Measurements from ENCODE around the gene IL15. TPM values are rescaled to one million over a fixed set of nuclear protein-coding genes. Genes with fewer than 3 reads are reported as not detected.

IL15 gene
- total RNA-seq, 1 donor from 2014 or later, result 0.80 TPM

DNA sequence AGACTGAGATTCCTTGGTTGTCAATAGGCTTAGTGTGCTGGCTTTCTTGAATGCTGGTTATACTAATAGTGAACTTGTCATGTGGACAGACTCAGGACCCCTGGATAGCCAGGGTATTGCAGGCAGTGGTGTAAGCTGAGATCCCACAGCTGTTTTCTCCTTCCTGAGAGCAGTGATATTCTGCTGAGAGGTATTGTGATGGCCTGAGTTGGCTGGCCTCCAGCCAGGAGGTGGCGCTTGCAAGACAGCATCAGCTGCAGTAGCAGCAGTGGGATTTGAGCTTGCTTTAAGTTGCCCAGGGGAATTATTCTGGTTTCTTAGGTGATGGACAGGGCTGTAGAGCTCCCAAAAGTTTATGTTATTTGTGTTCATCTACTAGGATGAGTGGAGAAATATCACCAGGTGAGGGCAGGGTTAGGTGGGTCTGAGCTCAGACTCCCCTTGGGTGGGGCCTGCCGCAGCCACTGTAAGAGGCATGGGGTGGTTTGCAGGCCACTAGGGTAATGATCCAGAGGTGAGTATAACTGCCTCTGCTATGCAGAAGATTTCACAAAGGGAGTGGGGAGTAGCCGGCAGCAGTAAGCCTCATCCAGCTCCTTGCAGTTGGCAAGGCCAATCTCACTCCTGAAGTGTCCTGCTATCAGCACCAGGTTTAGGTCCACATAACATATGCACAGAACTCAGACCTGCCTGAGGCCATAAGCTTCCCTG is 66.2 kb downstream of the IL15 start:
- peaks cover 68% of the 10 kb centered on the region for H3K9me3 Mint-ChIP-seq
- no peak overlapping the region for H3K27ac Mint-ChIP-seq
- H3K36me3 Mint-ChIP-seq, result peaks cover 4% of the 10 kb centered on the region
- no peaks in the 10 kb centered on the region for H3K27me3 Mint-ChIP-seq (ENCODE audit: low read depth)
- no peak for DNase-seq (ENCODE audit: low spot score in 2 of 2, unreplicated experiment in 2 of 2)
- H3K4me1 Mint-ChIP-seq, result no peaks in the 10 kb centered on the region
- no peak for TF ChIP-seq CTCF (IDR thresholded peaks at IDR 0.05; ENCODE audit: unreplicated experiment)
- no peak overlapping the region for H3K4me3 Mint-ChIP-seq

GRCh38 chr4:141703497-141703896 is 67.1 kb downstream of the IL15 start:
- Mint-ChIP-seq H3K27ac (no peak overlapping the region), H3K27me3 (ENCODE audit: low read depth) (no peaks in the 10 kb centered on the region)

DNA sequence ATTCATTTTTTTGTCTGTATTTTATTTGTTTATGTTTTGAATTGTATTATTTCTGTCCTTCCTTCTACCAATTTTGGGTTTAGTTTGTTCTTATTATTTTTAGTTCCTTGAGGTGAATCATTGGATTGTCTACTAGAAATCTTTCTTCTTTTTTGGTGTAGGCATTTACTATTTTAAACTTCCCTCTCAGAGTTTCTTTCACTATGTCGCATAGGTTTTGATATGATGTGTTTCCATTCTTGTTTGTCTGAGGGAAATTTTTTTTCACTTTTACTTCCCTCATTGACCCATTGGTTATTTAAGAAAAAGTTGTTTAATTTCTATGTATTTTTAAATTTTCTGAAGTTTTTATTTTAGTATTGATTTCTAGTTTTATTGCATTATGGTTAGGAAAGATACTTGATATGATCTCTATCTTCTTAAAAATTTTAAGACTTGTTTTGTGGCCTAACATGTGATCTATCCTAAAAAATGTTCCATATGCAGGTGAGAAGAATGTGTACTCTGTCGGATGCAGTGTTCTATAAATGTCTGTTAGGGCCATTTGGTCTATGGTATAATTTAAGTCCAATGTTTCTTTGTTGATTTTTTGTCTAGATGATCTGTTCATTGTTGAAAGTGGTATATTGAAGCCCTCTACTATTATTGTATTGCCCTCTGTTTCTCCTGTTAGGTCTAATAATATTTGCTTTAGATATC is 68.8 kb downstream of the IL15 start:
- Mint-ChIP-seq H3K4me3 (no peak overlapping the region), H3K4me1 (no peaks in the 10 kb centered on the region), H3K27ac (no peak overlapping the region), H3K36me3 (peaks cover 4% of the 10 kb centered on the region), H3K27me3 (ENCODE audit: low read depth) (no peaks in the 10 kb centered on the region), H3K9me3 (peaks cover 58% of the 10 kb centered on the region)
- TF ChIP-seq CTCF (IDR thresholded peaks at IDR 0.05; ENCODE audit: unreplicated experiment), result no peak
- no peak for DNase-seq (ENCODE audit: low spot score in 2 of 2, unreplicated experiment in 2 of 2)

More at GRCh38 chr4:141703497-141703896, 67.1 kb downstream of the IL15 start:
- no peak for DNase-seq (ENCODE audit: low spot score in 2 of 2, unreplicated experiment in 2 of 2)
- Mint-ChIP-seq H3K9me3 (peaks cover 61% of the 10 kb centered on the region), H3K36me3 (peaks cover 4% of the 10 kb centered on the region), H3K4me1 (no peaks in the 10 kb centered on the region), H3K4me3 (no peak overlapping the region)
- TF ChIP-seq CTCF (IDR thresholded peaks at IDR 0.05; ENCODE audit: unreplicated experiment), result no peak

- no peak for TF ChIP-seq CTCF (IDR thresholded peaks at IDR 0.05; ENCODE audit: unreplicated experiment)
- H3K9me3 Mint-ChIP-seq, result peaks cover 56% of the 10 kb centered on the region
- H3K4me1 Mint-ChIP-seq, result no peaks in the 10 kb centered on the region
- no peaks in the 10 kb centered on the region for H3K27me3 Mint-ChIP-seq (ENCODE audit: low read depth)
- DNase-seq (ENCODE audit: low spot score in 2 of 2, unreplicated experiment in 2 of 2), result no peak
- H3K36me3 Mint-ChIP-seq, result peaks cover 4% of the 10 kb centered on the region
- no peak overlapping the region for H3K27ac Mint-ChIP-seq
- no peak overlapping the region for H3K4me3 Mint-ChIP-seq
Observed at GRCh38 chr4:141705747-141706377, 69.5 kb downstream of the IL15 start.

DNA sequence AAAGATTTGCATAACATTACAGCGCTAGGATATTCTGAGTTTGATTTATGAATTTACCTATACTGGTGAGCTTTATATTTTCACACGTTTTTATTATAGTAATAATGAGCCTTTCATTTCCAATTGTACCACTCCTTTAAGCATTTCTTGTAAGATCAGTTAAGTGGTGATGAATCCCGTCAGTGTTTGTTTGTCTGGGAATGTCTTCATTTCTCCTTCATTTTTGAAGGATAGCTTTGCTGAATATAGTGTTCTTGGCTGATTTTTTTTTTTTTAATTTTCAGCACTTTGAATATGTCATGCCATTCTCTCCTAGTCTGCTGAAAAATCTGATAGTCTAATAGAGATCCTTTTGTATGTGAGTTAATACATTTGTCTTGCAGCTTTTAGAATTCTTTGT is 70.1 kb downstream of the IL15 start:
- no peak overlapping the region for H3K4me3 Mint-ChIP-seq
- H3K36me3 Mint-ChIP-seq, result peaks cover 4% of the 10 kb centered on the region
- H3K27ac Mint-ChIP-seq, result no peak overlapping the region
- DNase-seq (ENCODE audit: low spot score in 2 of 2, unreplicated experiment in 2 of 2), result no peak
- no peaks in the 10 kb centered on the region for H3K27me3 Mint-ChIP-seq (ENCODE audit: low read depth)
- TF ChIP-seq CTCF (IDR thresholded peaks at IDR 0.05; ENCODE audit: unreplicated experiment), result no peak
- no peaks in the 10 kb centered on the region for H3K4me1 Mint-ChIP-seq
- H3K9me3 Mint-ChIP-seq, result peaks cover 51% of the 10 kb centered on the region
